ENCODE measurements around the gene AMOTL2.

AMOTL2 gene

GRCh38 chr3:134336587-134336986 lies 37.7 kb downstream of the AMOTL2 start:
- FAIRE-seq (peak; percentile 64), DNase-seq (ENCODE audit: low spot score) (peak; percentile 72)

DNA sequence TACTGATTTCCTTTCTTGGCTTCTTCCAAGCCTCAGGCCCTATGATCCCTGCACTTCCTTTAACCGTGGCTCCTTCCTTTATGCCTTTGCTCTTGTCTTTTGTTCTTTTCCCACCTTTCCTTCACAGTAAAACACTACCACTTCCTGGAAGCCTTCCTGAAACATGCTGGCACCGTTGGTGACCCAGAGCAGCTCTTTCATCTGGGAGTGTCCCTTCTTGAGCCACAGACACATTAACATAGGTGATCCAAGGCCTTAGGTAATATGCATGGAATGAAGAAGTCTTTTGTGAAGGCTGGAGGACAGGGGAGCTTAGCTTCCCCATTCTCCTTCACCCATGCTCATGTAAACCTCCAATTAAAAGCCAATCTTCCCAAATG lies 39.4 kb downstream of the AMOTL2 start:
- FAIRE-seq = peak; percentile 40
- peak; percentile 60 for DNase-seq (ENCODE audit: low spot score)

DNA sequence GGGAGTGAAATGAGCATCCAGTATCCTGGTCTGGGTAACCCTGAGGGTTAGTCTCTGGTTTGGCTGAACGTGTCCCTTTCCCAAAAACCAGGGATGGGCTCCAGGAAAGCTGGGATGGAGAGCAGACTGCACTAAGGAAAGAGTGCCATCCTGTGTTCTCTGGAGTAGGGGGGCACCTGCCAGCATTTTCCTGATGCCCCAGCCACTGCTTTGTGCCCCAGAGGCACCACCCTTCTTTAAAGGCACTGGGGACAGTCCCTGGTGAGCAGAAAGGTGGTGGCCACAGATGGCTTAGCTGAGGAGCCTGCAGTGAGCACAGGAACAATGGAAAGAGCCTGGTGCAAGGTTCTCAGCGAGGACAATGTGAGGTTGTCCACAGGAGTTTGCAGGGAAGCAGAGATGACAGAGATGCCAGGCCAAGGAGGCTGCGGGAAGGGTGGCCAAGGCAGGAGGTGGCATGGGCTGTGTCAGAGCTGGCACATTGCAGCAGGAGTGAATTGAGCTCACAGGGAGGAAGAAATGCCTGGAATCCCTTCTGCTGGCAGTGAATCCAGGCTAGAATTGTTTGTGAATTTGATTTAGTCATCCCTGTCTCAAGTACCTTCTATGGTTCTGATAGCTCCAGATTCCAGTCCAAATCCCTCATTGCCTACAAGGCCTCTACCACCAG lies 39.9 kb downstream of the AMOTL2 start:
- DNase-seq (ENCODE audit: low spot score) (no peak), FAIRE-seq (no peak)

- peak; percentile 90 for FAIRE-seq
- DNase-seq (ENCODE audit: low spot score) = peak; percentile 81
Observed at GRCh38 chr3:134333522-134334181, 40.6 kb downstream of the AMOTL2 start.

DNA sequence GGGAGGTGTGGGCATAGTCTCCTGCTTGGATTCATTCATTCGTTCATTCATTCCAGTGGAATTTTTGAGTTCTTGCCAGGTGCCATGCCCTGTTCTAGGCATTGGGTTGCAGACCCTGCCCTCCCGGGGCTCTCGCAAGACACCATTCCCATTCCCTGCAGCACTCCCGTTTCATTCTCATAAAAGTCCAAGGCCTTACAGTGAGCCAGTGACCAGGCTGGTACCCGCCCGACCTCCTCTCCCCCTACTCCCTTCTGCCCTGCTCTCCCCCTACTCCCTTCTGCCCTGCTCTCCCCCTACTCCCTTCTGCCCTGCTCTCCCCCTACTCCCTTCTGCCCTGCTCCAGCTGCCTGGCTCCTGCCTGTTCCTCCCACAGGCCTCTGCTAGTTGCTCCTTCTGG lies 41.9 kb downstream of the AMOTL2 start:
- no peak for DNase-seq (ENCODE audit: low spot score)
- no peak for FAIRE-seq

- DNase-seq (ENCODE audit: low spot score) (no peak), FAIRE-seq (no peak)
Observed at GRCh38 chr3:134331811-134332199, 42.4 kb downstream of the AMOTL2 start.

- FAIRE-seq (no peak), DNase-seq (ENCODE audit: low spot score) (no peak)
Observed at GRCh38 chr3:134330883-134331810, 43.1 kb downstream of the AMOTL2 start.

- DNase-seq (ENCODE audit: low spot score) (no peak), FAIRE-seq (peak; percentile 7)
Observed at GRCh38 chr3:134328846-134329245, 45.4 kb downstream of the AMOTL2 start.

- DNase-seq (ENCODE audit: low spot score) (peak; percentile 96), FAIRE-seq (peak; percentile 98)
Observed at GRCh38 chr3:134328147-134328591, 46.1 kb downstream of the AMOTL2 start.

- peak; percentile 88 for DNase-seq (ENCODE audit: low spot score)
- no peak for FAIRE-seq
Observed at GRCh38 chr3:134327594-134327975, 46.7 kb downstream of the AMOTL2 start.

- DNase-seq (ENCODE audit: low spot score) (peak; percentile 99), FAIRE-seq (peak; percentile 98)
Observed at GRCh38 chr3:134326760-134327593, 47.3 kb downstream of the AMOTL2 start.

DNA sequence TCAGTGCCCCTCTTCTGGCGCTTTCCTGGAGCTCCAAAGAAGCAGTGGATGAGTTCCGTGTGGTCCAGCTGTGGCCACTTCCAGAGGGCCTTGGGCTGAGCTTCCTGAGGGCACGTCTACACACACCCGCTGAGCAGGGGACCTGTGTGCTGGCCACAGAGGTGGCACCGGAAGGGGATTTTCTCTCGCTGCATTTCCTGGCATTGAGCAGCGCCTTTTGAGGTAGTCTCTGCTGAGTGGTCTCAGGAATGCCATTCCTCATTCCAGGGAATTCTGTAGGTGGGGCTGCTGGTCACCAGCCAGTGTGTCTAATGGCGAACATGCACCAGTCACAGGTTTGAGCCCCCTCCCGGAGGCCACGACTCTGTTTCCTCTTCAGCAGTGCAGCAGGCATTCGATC lies 48.1 kb downstream of the AMOTL2 start:
- DNase-seq (ENCODE audit: low spot score) = peak; percentile 83
- peak; percentile 73 for FAIRE-seq

- FAIRE-seq (no peak), DNase-seq (ENCODE audit: low spot score) (no peak)
Observed at GRCh38 chr3:134325706-134326105, 48.5 kb downstream of the AMOTL2 start.

- DNase-seq (ENCODE audit: low spot score) (no peak), FAIRE-seq (no peak)
Observed at GRCh38 chr3:134325061-134325705, 49.1 kb downstream of the AMOTL2 start.

GRCh38 chr3:134323966-134324962 lies 50.0 kb downstream of the AMOTL2 start:
- DNase-seq (ENCODE audit: low spot score) (no peak), FAIRE-seq (no peak)

GRCh38 chr3:134322286-134322685 lies 52.0 kb downstream of the AMOTL2 start:
- DNase-seq (ENCODE audit: low spot score) (no peak), FAIRE-seq (no peak)

DNA sequence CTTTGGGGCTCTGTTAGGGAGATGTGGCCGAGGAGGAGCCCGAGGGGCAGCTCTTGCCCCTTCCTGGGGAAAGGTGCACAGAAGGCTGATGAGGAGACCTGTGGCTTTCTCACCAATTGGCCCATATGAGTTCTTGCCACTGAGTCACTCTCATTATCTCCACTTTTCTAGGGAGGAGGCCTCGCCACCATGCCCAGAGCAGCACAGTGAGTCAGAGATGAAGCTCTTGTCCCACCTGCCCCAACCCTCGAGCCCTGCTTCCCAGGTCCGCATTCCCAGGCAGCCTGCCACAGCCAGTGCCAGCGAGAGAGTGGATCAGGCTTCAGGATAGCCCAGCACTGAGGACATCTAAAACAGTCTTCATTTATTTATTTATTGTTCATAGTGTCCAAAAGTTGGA lies 53.5 kb downstream of the AMOTL2 start:
- FAIRE-seq (peak; percentile 95), DNase-seq (ENCODE audit: low spot score) (peak; percentile 89)

GRCh38 chr3:134319931-134320330 lies 54.3 kb downstream of the AMOTL2 start:
- DNase-seq (ENCODE audit: low spot score) = no peak

GRCh38 chr3:134318166-134318565 lies 56.1 kb downstream of the AMOTL2 start:
- no peak for DNase-seq (ENCODE audit: low spot score)
- no peak for FAIRE-seq

More at GRCh38 chr3:134319931-134320330, 54.3 kb downstream of the AMOTL2 start:
- no peak for FAIRE-seq

All from RCC 7860 (cell line).